HCT116 (cell line): ENCODE measurements around the gene TRAF2. TPM values are rescaled to one million over a fixed set of nuclear protein-coding genes. Genes with fewer than 3 reads are reported as not detected.

ENCODE experiments used
- ATAC-seq: fragments of 200-7000 bp; cut with Tn5 transposase; 2 replicates; pipeline ENCODE4 v1.9.1; 2020; ENCODE audit warnings: mild to moderate bottlenecking, moderate library complexity
- BruUV-seq: library from RNA; stranded (reverse); fragments of 400-500 nt; replicated peaks from 2 replicates; lab custom pipeline; 2021; lab: Mats Ljungman, UMichigan
- CTCF ChIA-PET: fragments of 300-600 bp; sonication (Branson Sonifier 250); formaldehyde crosslinking; loops from one replicate; lab custom pipeline; 2021; ENCODE audit warnings: antibody characterized with exemption; lab: Charles Lee
- POLR2A ChIA-PET: fragments of 300-600, 350-600 bp; sonication (Branson Sonifier 250); formaldehyde crosslinking; loops from one replicate; lab custom pipeline; 2021; ENCODE audit warnings: antibody characterized with exemption; lab: Charles Lee
- RAD21 ChIA-PET, 2 experiments: fragments of 300-600 bp; sonication (Branson Sonifier 250); formaldehyde crosslinking; loops; one replicate each; lab custom pipeline; 2023; ENCODE audit warnings: low total read pairs in 2 of 2; ENCODE audit not compliant: uncharacterized antibody in 2 of 2, unreplicated experiment in 2 of 2, low non-redundant PET in 1 of 2; lab: Charles Lee
- DNase-seq: peaks from one replicate; pipeline ENCODE4 v3.0.0-alpha.2; 2010; ENCODE audit warnings: low read depth, low spot score
- H2AFZ ChIP-seq: fragments of 200-600 bp; shearing (Covaris generic), sonication (generic); 2 replicates; pipeline ENCODE4 v1.6.1; 2017; ENCODE audit warnings: low read depth, mixed run types, mixed read lengths, antibody characterized with exemption, low read length; ENCODE audit not compliant: poor library complexity, severe bottlenecking
- H3K27ac ChIP-seq: 2 replicates; pipeline ENCODE4 v1.5.1; 2012; ENCODE audit warnings: low read depth, low read length
- H3K27me3 ChIP-seq: fragments of 200-600 bp; sonication (generic); 2 replicates; pipeline ENCODE4 v1.6.1; 2016; ENCODE audit warnings: mixed run types, low read length, mixed read lengths; ENCODE audit not compliant: insufficient read depth
- H3K36me3 ChIP-seq, 2 experiments: fragments of 200-500 bp in 1 of 2; fragments of 200-600 bp in 1 of 2; sonication (Bioruptor generic) in 1 of 2; sonication (generic) in 1 of 2; 2 replicates each; pipeline versions ENCODE4 v1.5.1 to v1.6.1; 2014 to 2016; ENCODE audit warnings: low read length in 2 of 2, inconsistent platforms in 1 of 2, mixed read lengths in 1 of 2, mixed run types in 1 of 2; ENCODE audit not compliant: insufficient read depth in 2 of 2, control insufficient read depth in 1 of 2
- H3K4me1 ChIP-seq, 2 experiments: fragments of 200-600 bp in 1 of 2; sonication (generic) in 1 of 2; 2 replicates each; pipeline versions ENCODE4 v1.5.1 to v1.6.1; 2012 to 2017; ENCODE audit warnings: low read length in 2 of 2, inconsistent platforms in 1 of 2, mild to moderate bottlenecking in 1 of 2, mixed read lengths in 1 of 2, mixed run types in 1 of 2, moderate library complexity in 1 of 2; ENCODE audit not compliant: insufficient read depth in 2 of 2, control insufficient read depth in 1 of 2
- H3K4me2 ChIP-seq: fragments of 200-600 bp; sonication (generic); 2 replicates; pipeline ENCODE4 v1.6.1; 2017; ENCODE audit warnings: mixed run types, low read length, mixed read lengths
- H3K4me3 ChIP-seq, 2 experiments: fragments of 200-600 bp in 1 of 2; sonication (generic) in 1 of 2; replicated peaks in 1 of 2; 2 replicates each; pipeline ENCODE4 v1.5.1; 2011 to 2016; ENCODE audit warnings: low read length in 2 of 2, control low read depth in 1 of 2, low read depth in 1 of 2, mild to moderate bottlenecking in 1 of 2, mixed read lengths in 1 of 2, mixed run types in 1 of 2
- H3K79me2 ChIP-seq: fragments of 200-600 bp; sonication (generic); 2 replicates; pipeline ENCODE4 v1.6.1; 2017; ENCODE audit warnings: mild to moderate bottlenecking, mixed run types, low read length, moderate library complexity, mixed read lengths; ENCODE audit not compliant: insufficient read depth
- H3K9ac ChIP-seq: fragments of 200-600 bp; sonication (generic); 2 replicates; pipeline ENCODE4 v1.6.1; 2016; ENCODE audit warnings: low read length, mixed read lengths
- H3K9me2 ChIP-seq: fragments of 200-600 bp; sonication (generic), shearing (Covaris generic); 2 replicates; pipeline ENCODE4 v1.6.1; 2017; ENCODE audit warnings: mixed run types, mild to moderate bottlenecking, moderate library complexity; ENCODE audit not compliant: insufficient read depth
- H3K9me3 ChIP-seq, 2 experiments: fragments of 200-500 bp in 1 of 2; fragments of 200-600 bp in 1 of 2; sonication (Bioruptor generic) in 1 of 2; sonication (generic) in 1 of 2; 2 replicates each; pipeline ENCODE4 v1.6.1; 2014 to 2017; ENCODE audit warnings: low read length in 2 of 2, mixed read lengths in 2 of 2, inconsistent platforms in 1 of 2, low read depth in 1 of 2, mild to moderate bottlenecking in 1 of 2, mixed run types in 1 of 2, moderate library complexity in 1 of 2; ENCODE audit not compliant: control insufficient read depth in 1 of 2, insufficient read depth in 1 of 2
- H4K20me1 ChIP-seq: fragments of 200-600 bp; sonication (generic), shearing (Covaris generic); 2 replicates; pipeline ENCODE4 v1.6.1; 2017; ENCODE audit warnings: mixed run types, mild to moderate bottlenecking, moderate library complexity; ENCODE audit not compliant: insufficient read depth
- CBX3 ChIP-seq: IDR thresholded peaks from 2 replicates; pipeline ENCODE4 v1.6.1; 2012; ENCODE audit warnings: low read depth
- CTCF ChIP-seq, 3 experiments: fragments of 200-600 bp in 1 of 3; sonication (generic) in 1 of 3; IDR thresholded peaks in 2 of 3; conservative IDR thresholded peaks in 1 of 3; 2 replicates each; pipeline ENCODE4 v1.5.1; 2012 to 2017; ENCODE audit warnings: low read depth in 2 of 3, low read length in 2 of 3, antibody characterized with exemption in 1 of 3, borderline replicate concordance in 1 of 3, control low read depth in 1 of 3, mild to moderate bottlenecking in 1 of 3, mixed read lengths in 1 of 3, mixed run types in 1 of 3, moderate library complexity in 1 of 3; ENCODE audit not compliant: insufficient read depth in 1 of 3
- EZH2 ChIP-seq: fragments of 200-600 bp; sonication (generic); IDR thresholded peaks from 2 replicates; pipeline ENCODE4 v1.6.1; 2017; ENCODE audit warnings: antibody characterized with exemption, mixed run types
- EZH2phosphoT487 ChIP-seq: fragments of 200-600 bp; IDR thresholded peaks from 2 replicates; pipeline ENCODE4 v1.6.1; 2018; ENCODE audit warnings: antibody characterized with exemption, borderline replicate concordance
- JUND ChIP-seq: IDR thresholded peaks from 2 replicates; pipeline ENCODE4 v1.6.1; 2012
- POLR2AphosphoS5 ChIP-seq: IDR thresholded peaks from 2 replicates; pipeline ENCODE4 v1.6.1; 2011; ENCODE audit warnings: mild to moderate bottlenecking, low read depth, low read length, moderate library complexity
- RAD21 ChIP-seq: IDR thresholded peaks from 2 replicates; pipeline ENCODE4 v1.6.1; 2012; ENCODE audit warnings: low read depth, mild to moderate bottlenecking
- SP1 ChIP-seq: IDR thresholded peaks from 2 replicates; pipeline ENCODE4 v1.6.1; 2012; ENCODE audit warnings: low read depth
- SRF ChIP-seq: IDR thresholded peaks from 2 replicates; pipeline ENCODE4 v1.6.1; 2012; ENCODE audit warnings: low read depth
- TCF7L2 ChIP-seq: IDR thresholded peaks from 2 replicates; pipeline ENCODE4 v1.7.0; 2011; ENCODE audit warnings: borderline replicate concordance, inconsistent platforms; ENCODE audit not compliant: insufficient read depth, insufficient read length; ENCODE audit errors: extremely low read depth
- YY1 ChIP-seq: IDR thresholded peaks from 2 replicates; pipeline ENCODE4 v1.6.1; 2011; ENCODE audit warnings: low read length, low read depth, moderate library complexity, mild to moderate bottlenecking; ENCODE audit not compliant: insufficient replicate concordance; ENCODE audit errors: extremely low read depth
- ZBTB33 ChIP-seq: IDR thresholded peaks from 2 replicates; pipeline ENCODE4 v1.6.1; 2011; ENCODE audit warnings: mild to moderate bottlenecking, low read length, moderate library complexity; ENCODE audit not compliant: insufficient replicate concordance; ENCODE audit errors: extremely low read depth
- ZFX ChIP-seq: fragments of 450-650 bp; IDR thresholded peaks from 2 replicates; pipeline ENCODE4 v1.6.1; 2017
- intact Hi-C: fragments of 100-400 bp; cut with micrococcal nuclease; formaldehyde crosslinking; loops from 2 replicates; pipeline ENCODE4 v1.10.0; 2022
- total RNA-seq: library from RNA; stranded (reverse); gene quantifications from one replicate; pipeline ENCODE4 v1.2.1, GENCODE V29; 2021; ENCODE audit not compliant: unreplicated experiment
- TF ChIP-seq, protein P1 (sequence below): IDR thresholded peaks from 2 replicates; pipeline ENCODE4 v1.6.1; 2012

Gene TRAF2
- total RNA-seq, 1 experiment from 2014 or later, result 28.4 TPM

GRCh38 chr9:136845465-136846260 lies 40.7 kb upstream of the TRAF2 start:
- H2AFZ ChIP-seq, result no peak overlapping the region
- intact Hi-C loops, result loop anchor here (5.0 to 10.0 kb wide), 2 partner anchors 99 to 182 kb away; partner anchors contain the start of genes ABCA2, C8G and FBXW5
- H3K9ac ChIP-seq, result no peak overlapping the region
- ChIA-PET POLR2A (no interaction called here), CTCF (no interaction called here), RAD21 (no interaction called here)
- peaks cover 0 to 7% of the 10 kb centered on the region in 2 experiments; a peak in 1 of 4 replicates for H3K36me3 ChIP-seq
- no peak overlapping the region for H3K4me2 ChIP-seq
- no peaks in the 10 kb centered on the region for H4K20me1 ChIP-seq
- H3K9me2 ChIP-seq, result no peaks in the 10 kb centered on the region
- no peaks in the 10 kb centered on the region for H3K9me3 ChIP-seq
- no peak for DNase-seq
- no peak for ATAC-seq
- H3K79me2 ChIP-seq, result peaks cover 16% of the 10 kb centered on the region; the same call in 1 of the 2 replicates
- H3K27ac ChIP-seq, result no peak overlapping the region
- no peak overlapping the region for H3K4me3 ChIP-seq
- H3K27me3 ChIP-seq, result no peaks in the 10 kb centered on the region
- H3K4me1 ChIP-seq, result peaks cover 27 to 45% of the 10 kb centered on the region in 2 experiments
- TF ChIP-seq SP1, result no peak
- TF ChIP-seq ZFX, result no peak
- TF ChIP-seq CTCF (IDR thresholded peaks at IDR 0.05 in 2 of 3, conservative IDR thresholded peaks at IDR 0.05 in 1 of 3; ENCODE audit: borderline replicate concordance in 1 of 3, insufficient read depth in 1 of 3, low read depth in 2 of 3, low read length in 2 of 3), result no peak
- no peak for TF ChIP-seq JUND
- TF ChIP-seq EZH2, result no peak
- TF ChIP-seq RAD21, result no peak
- TF ChIP-seq YY1, result no peak
- TF ChIP-seq SRF, result no peak
- no peak for TF ChIP-seq TCF7L2
- TF ChIP-seq EZH2phosphoT487, result no peak
- TF ChIP-seq CBX3, result no peak
- no peak for TF ChIP-seq POLR2AphosphoS5
- no peak for TF ChIP-seq ZBTB33
- TF ChIP-seq, protein P1, sequence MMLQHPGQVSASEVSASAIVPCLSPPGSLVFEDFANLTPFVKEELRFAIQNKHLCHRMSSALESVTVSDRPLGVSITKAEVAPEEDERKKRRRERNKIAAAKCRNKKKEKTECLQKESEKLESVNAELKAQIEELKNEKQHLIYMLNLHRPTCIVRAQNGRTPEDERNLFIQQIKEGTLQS, result no peak
- no TSS peak for BruUV-seq
